ENCODE data around the gene STRA6. TPM values are rescaled to one million over a fixed set of nuclear protein-coding genes. Genes with fewer than 3 reads are reported as not detected.

The STRA6 gene
- total RNA-seq, 2 donors from 2014 or later = 0.77 to 1.8 TPM

GRCh38 chr15:74205582-74205947 lies 3.0 kb upstream of the STRA6 start:
- no peaks in the 10 kb centered on the region for H3K9me3 ChIP-seq
- H3K27me3 ChIP-seq (replicated peaks; ENCODE audit: insufficient read depth) = peaks cover 2% of the 10 kb centered on the region
- no peak overlapping the region for H3K27ac ChIP-seq
- H3K4me1 ChIP-seq (replicated peaks) = no peaks in the 10 kb centered on the region
- no peaks in the 10 kb centered on the region for H3K36me3 ChIP-seq
- 82% methylated on average over 4 of the region's 4 CpGs for WGBS
- intact Hi-C loops (cut with DNase I) = no loop called here
- DNase-seq (ENCODE audit: low spot score) = no peak
- TF ChIP-seq POLR2A (IDR thresholded peaks at IDR 0.05) (no peak), CTCF (IDR thresholded peaks at IDR 0.05) (no peak), POLR2AphosphoS5 (IDR thresholded peaks at IDR 0.05) (no peak)
- H3K4me3 ChIP-seq = no peak overlapping the region

- Histone ChIP-seq H3K27ac (no peak overlapping the region), H3K9me3 (no peaks in the 10 kb centered on the region), H3K4me3 (no peak overlapping the region), H3K4me1 (replicated peaks) (no peaks in the 10 kb centered on the region), H3K27me3 (replicated peaks; ENCODE audit: insufficient read depth) (peaks cover 2% of the 10 kb centered on the region), H3K36me3 (no peaks in the 10 kb centered on the region)
- TF ChIP-seq POLR2AphosphoS5 (IDR thresholded peaks at IDR 0.05) (no peak), CTCF (IDR thresholded peaks at IDR 0.05) (no peak), POLR2A (IDR thresholded peaks at IDR 0.05) (no peak)
- 51% methylated on average over 10 of the region's 10 CpGs for WGBS
- intact Hi-C loops (cut with DNase I) = no loop called here
- DNase-seq (ENCODE audit: low spot score) = no peak
These were observed 1.4 kb upstream of the STRA6 start for GRCh38 chr15:74203914-74204431.

- no peaks in the 10 kb centered on the region for H3K36me3 ChIP-seq
- TF ChIP-seq POLR2A (IDR thresholded peaks at IDR 0.05) = no peak
- no peak for TF ChIP-seq POLR2AphosphoS5 (IDR thresholded peaks at IDR 0.05)
- TF ChIP-seq CTCF (IDR thresholded peaks at IDR 0.05) = no peak
- DNase-seq (ENCODE audit: low spot score) = no peak
- no peaks in the 10 kb centered on the region for H3K4me1 ChIP-seq (replicated peaks)
- H3K27ac ChIP-seq = peak overlapping the region in 1 of 2 donors; percentile 15
- peaks cover 2% of the 10 kb centered on the region for H3K27me3 ChIP-seq (replicated peaks; ENCODE audit: insufficient read depth)
- H3K9me3 ChIP-seq = no peaks in the 10 kb centered on the region
- H3K4me3 ChIP-seq = no peak overlapping the region
- intact Hi-C loops (cut with DNase I) = no loop called here
- 45% methylated on average over 7 of the region's 7 CpGs for WGBS
These were observed 722 bp downstream of the STRA6 start for GRCh38 chr15:74201710-74202420.

- no peaks in the 10 kb centered on the region for H3K36me3 ChIP-seq
- intact Hi-C loops (cut with DNase I) = no loop called here
- WGBS = 63% methylated on average over 8 of the region's 8 CpGs
- TF ChIP-seq POLR2AphosphoS5 (IDR thresholded peaks at IDR 0.05) (no peak), CTCF (IDR thresholded peaks at IDR 0.05) (no peak), POLR2A (IDR thresholded peaks at IDR 0.05) (no peak)
- no peaks in the 10 kb centered on the region for H3K4me1 ChIP-seq (replicated peaks)
- H3K27me3 ChIP-seq (replicated peaks; ENCODE audit: insufficient read depth) = no peaks in the 10 kb centered on the region
- H3K27ac ChIP-seq = no peak overlapping the region
- no peaks in the 10 kb centered on the region for H3K9me3 ChIP-seq
- H3K4me3 ChIP-seq = no peak overlapping the region
- no peak for DNase-seq (ENCODE audit: low spot score)
These were observed 1.6 kb downstream of the STRA6 start for GRCh38 chr15:74200871-74201419.

GRCh38 chr15:74200412-74200815 lies 2.2 kb downstream of the STRA6 start:
- no peak overlapping the region for H3K4me3 ChIP-seq
- H3K9me3 ChIP-seq = no peaks in the 10 kb centered on the region
- intact Hi-C loops (cut with DNase I) = no loop called here
- DNase-seq (ENCODE audit: low spot score) = peak; percentile 52
- no peaks in the 10 kb centered on the region for H3K27me3 ChIP-seq (replicated peaks; ENCODE audit: insufficient read depth)
- no peaks in the 10 kb centered on the region for H3K4me1 ChIP-seq (replicated peaks)
- no peak overlapping the region for H3K27ac ChIP-seq
- no peak for TF ChIP-seq POLR2A (IDR thresholded peaks at IDR 0.05)
- peak; percentile 13 for TF ChIP-seq POLR2AphosphoS5 (IDR thresholded peaks at IDR 0.05)
- WGBS = 8% methylated on average over 1 of the region's 1 CpG
- H3K36me3 ChIP-seq = no peaks in the 10 kb centered on the region

Data from prostate gland (tissue), 2 donors.